H9 (cell line): ENCODE results near the gene HOXC6. TPM values are rescaled to one million over a fixed set of nuclear protein-coding genes. Genes with fewer than 3 reads are reported as not detected.

Experiments used
- DNase-seq: peaks from one replicate; pipeline ENCODE4 v3.0.0-alpha.2; 2017
- H2AFZ ChIP-seq: one replicate; pipeline ENCODE4 v1.6.1; 2013; ENCODE audit warnings: mild to moderate bottlenecking, low read length, control low read depth, moderate library complexity
- H2AK5ac ChIP-seq: 2 replicates; pipeline ENCODE4 v1.6.1; 2013; ENCODE audit warnings: low read length, control low read depth, mixed read lengths; ENCODE audit not compliant: insufficient read length
- H2BK120ac ChIP-seq: one replicate; pipeline ENCODE4 v1.6.1; 2013; ENCODE audit warnings: low read depth, mild to moderate bottlenecking, low read length, control low read depth, inconsistent platforms; ENCODE audit not compliant: poor library complexity, severe bottlenecking
- H2BK12ac ChIP-seq: 2 replicates; pipeline ENCODE4 v1.6.1; 2013; ENCODE audit warnings: low read length, control low read depth, mixed read lengths, low read depth; ENCODE audit not compliant: insufficient read length
- H2BK15ac ChIP-seq: 2 replicates; pipeline ENCODE4 v1.6.1; 2013; ENCODE audit warnings: low read depth, low read length, control low read depth
- H2BK20ac ChIP-seq: one replicate; pipeline ENCODE4 v1.6.1; 2013; ENCODE audit warnings: low read depth, mild to moderate bottlenecking, low read length, control low read depth, inconsistent platforms; ENCODE audit not compliant: poor library complexity, severe bottlenecking
- H2BK5ac ChIP-seq: 2 replicates; pipeline ENCODE4 v1.6.1; 2013; ENCODE audit warnings: low read length, control low read depth, mixed read lengths; ENCODE audit not compliant: insufficient read length
- H3K14ac ChIP-seq: 2 replicates; pipeline ENCODE4 v1.6.1; 2013; ENCODE audit warnings: low read length, control low read depth; ENCODE audit not compliant: insufficient read depth
- H3K18ac ChIP-seq: 2 replicates; pipeline ENCODE4 v1.6.1; 2013; ENCODE audit warnings: low read depth, mild to moderate bottlenecking, mixed read lengths, low read length, control low read depth; ENCODE audit not compliant: insufficient read length
- H3K23ac ChIP-seq: 2 replicates; pipeline ENCODE4 v1.6.1; 2013; ENCODE audit warnings: low read length, control low read depth, mixed read lengths, low read depth; ENCODE audit not compliant: insufficient read length
- H3K23me2 ChIP-seq: 2 replicates; pipeline ENCODE4 v1.6.1; 2013; ENCODE audit warnings: low read depth, mild to moderate bottlenecking, mixed read lengths, low read length, control low read depth; ENCODE audit not compliant: insufficient read length, poor library complexity, severe bottlenecking
- H3K27ac ChIP-seq: 2 replicates; pipeline ENCODE4 v1.5.1; 2013; ENCODE audit warnings: low read length, control low read depth, mixed read lengths, low read depth; ENCODE audit not compliant: insufficient read length
- H3K27me3 ChIP-seq: 2 replicates; pipeline ENCODE4 v1.6.1; 2013; ENCODE audit warnings: low read length, control low read depth, inconsistent platforms; ENCODE audit not compliant: insufficient read depth
- H3K4ac ChIP-seq: 2 replicates; pipeline ENCODE4 v1.6.1; 2013; ENCODE audit warnings: low read depth, mild to moderate bottlenecking, control low read depth, inconsistent platforms, low read length, moderate library complexity
- H3K4me1 ChIP-seq: 2 replicates; pipeline ENCODE4 v1.6.1; 2013; ENCODE audit warnings: low read length, control low read depth, inconsistent platforms; ENCODE audit not compliant: insufficient read depth
- H3K4me2 ChIP-seq: 2 replicates; pipeline ENCODE4 v1.6.1; 2013; ENCODE audit warnings: low read length, control low read depth, mixed read lengths; ENCODE audit not compliant: insufficient read length, insufficient read depth
- H3K56ac ChIP-seq: 2 replicates; pipeline ENCODE4 v1.6.1; 2013; ENCODE audit warnings: low read depth, mild to moderate bottlenecking, mixed read lengths, low read length, control low read depth; ENCODE audit not compliant: insufficient read length
- H3K79me1 ChIP-seq: 2 replicates; pipeline ENCODE4 v1.6.1; 2013; ENCODE audit warnings: low read depth, mild to moderate bottlenecking, moderate library complexity, low read length, control low read depth, inconsistent platforms; ENCODE audit not compliant: insufficient read depth, poor library complexity, severe bottlenecking
- H3K79me2 ChIP-seq: 2 replicates; pipeline ENCODE4 v1.6.1; 2013; ENCODE audit warnings: low read length, control low read depth, inconsistent platforms; ENCODE audit not compliant: insufficient read depth
- H3K9ac ChIP-seq: 2 replicates; pipeline ENCODE4 v1.6.1; 2013; ENCODE audit warnings: low read length, control low read depth, mixed read lengths; ENCODE audit not compliant: insufficient read length; ENCODE audit errors: extremely low read depth
- H3K9me3 ChIP-seq: one replicate; pipeline ENCODE4 v1.6.1; 2013; ENCODE audit warnings: low read depth, low read length, inconsistent platforms; ENCODE audit not compliant: control insufficient read depth
- H3T11ph ChIP-seq: one replicate; pipeline ENCODE4 v1.6.1; 2013; ENCODE audit warnings: mild to moderate bottlenecking, low read length, control low read depth, inconsistent platforms
- H4K20me1 ChIP-seq: one replicate; pipeline ENCODE4 v1.6.1; 2013; ENCODE audit not compliant: control insufficient read depth, insufficient read length, insufficient read depth
- H4K5ac ChIP-seq: 2 replicates; pipeline ENCODE4 v1.6.1; 2013; ENCODE audit warnings: low read depth, mild to moderate bottlenecking, mixed read lengths, low read length, control low read depth; ENCODE audit not compliant: insufficient read length
- H4K8ac ChIP-seq: replicated peaks from 2 replicates; pipeline ENCODE4 v1.6.1; 2013; ENCODE audit warnings: low read length, control low read depth, mixed read lengths, low read depth; ENCODE audit not compliant: insufficient read length
- H4K91ac ChIP-seq: 2 replicates; pipeline ENCODE4 v1.6.1; 2013; ENCODE audit warnings: low read depth, mild to moderate bottlenecking, moderate library complexity, mixed read lengths, low read length, control low read depth; ENCODE audit not compliant: insufficient read length
- H3K27ac Mint-ChIP-seq, 3 experiments: 2 replicates in 2 of 3; 3 replicates in 1 of 3; pipeline ENCODE4 v1.8.0; 2020 to 2021; ENCODE audit warnings: mixed read lengths in 3 of 3, mild to moderate bottlenecking in 1 of 3, moderate library complexity in 1 of 3
- H3K27me3 Mint-ChIP-seq: 2 replicates; pipeline ENCODE4 v1.8.0; 2021; ENCODE audit warnings: low read depth, mild to moderate bottlenecking, moderate library complexity, mixed read lengths
- H3K36me3 Mint-ChIP-seq, 3 experiments: 2 replicates in 2 of 3; 3 replicates in 1 of 3; pipeline ENCODE4 v1.8.0; 2020 to 2021; ENCODE audit warnings: low read depth in 3 of 3, mixed read lengths in 3 of 3; ENCODE audit not compliant: insufficient read depth in 1 of 3
- H3K4me1 Mint-ChIP-seq, 2 experiments: 2 replicates each; pipeline ENCODE4 v1.8.0; 2020; ENCODE audit warnings: mixed read lengths in 2 of 2
- H3K4me3 Mint-ChIP-seq, 2 experiments: 2 replicates in 1 of 2; 3 replicates in 1 of 2; pipeline ENCODE4 v1.8.0; 2020 to 2021; ENCODE audit warnings: mild to moderate bottlenecking in 2 of 2, mixed read lengths in 2 of 2, moderate library complexity in 1 of 2
- H3K9me3 Mint-ChIP-seq, 2 experiments: 2 replicates in 1 of 2; 3 replicates in 1 of 2; pipeline ENCODE4 v1.8.0; 2020; ENCODE audit warnings: mild to moderate bottlenecking in 2 of 2, mixed read lengths in 2 of 2, moderate library complexity in 1 of 2
- WGBS: extraction: QIAGEN DNeasy Blood & Tissue Kit; methylation state at CpG from one replicate; pipeline ENCODE4 v1.1.7; 2013; ENCODE audit warnings: missing lambda C conversion rate, low lambda C conversion rate, mixed read lengths; ENCODE audit not compliant: insufficient read length; ENCODE audit errors: extremely low coverage; 5-methylcytosine and 5-hydroxymethylcytosine counted together
- total RNA-seq: library from RNA; stranded (reverse); gene quantifications from 2 replicates; pipeline ENCODE4 v1.2.1, GENCODE V29; 2021
- TF ChIP-seq, protein P1 (sequence below): fragments of 200-600 bp; sonication (generic); conservative IDR thresholded peaks from 3 replicates; pipeline ENCODE4 v1.8.0; 2021; ENCODE audit warnings: antibody characterized with exemption, mild to moderate bottlenecking

The HOXC6 gene
- total RNA-seq, 1 experiment from 2014 or later = not detected

GRCh38 chr12:54005853-54006558 is 22.2 kb upstream of the HOXC6 start:
- no peaks in the 10 kb centered on the region for H3K79me1 ChIP-seq
- no peak overlapping the region for H3K27ac ChIP-seq
- H3K9me3 Mint-ChIP-seq = peaks cover 4 to 7% of the 10 kb centered on the region in 2 experiments; a peak in 3 of 5 replicates
- no peak overlapping the region for H2AFZ ChIP-seq
- H2BK15ac ChIP-seq = no peak overlapping the region
- peaks cover 100% of the 10 kb centered on the region for H3K27me3 Mint-ChIP-seq
- no peaks in the 10 kb centered on the region for H3K36me3 Mint-ChIP-seq
- H2BK12ac ChIP-seq = no peak overlapping the region
- no peak overlapping the region for H3K4me2 ChIP-seq
- no peaks in the 10 kb centered on the region for H3K9me3 ChIP-seq
- no peaks in the 10 kb centered on the region for H3K23me2 ChIP-seq
- no peaks in the 10 kb centered on the region for H3K4me1 ChIP-seq
- H3K9ac ChIP-seq = no peak overlapping the region
- no peak overlapping the region for H2AK5ac ChIP-seq
- no peak overlapping the region for H4K5ac ChIP-seq
- H3K4ac ChIP-seq = no peak overlapping the region
- no peak overlapping the region for H3K23ac ChIP-seq
- no peak overlapping the region for H3K18ac ChIP-seq
- no peak overlapping the region for H3K14ac ChIP-seq
- no peak overlapping the region for H2BK5ac ChIP-seq
- H2BK20ac ChIP-seq = no peak overlapping the region
- WGBS = no CpG with 5 or more reads among the region's 39 CpGs
- no peaks in the 10 kb centered on the region for H4K20me1 ChIP-seq
- H2BK120ac ChIP-seq = no peak overlapping the region
- H4K8ac ChIP-seq = no peak overlapping the region
- peak overlapping the region in 1 of 2 experiments; percentile 2; a peak in 1 of 5 replicates for H3K4me3 Mint-ChIP-seq
- no peaks in the 10 kb centered on the region for H3K79me2 ChIP-seq
- TF ChIP-seq, protein P1, sequence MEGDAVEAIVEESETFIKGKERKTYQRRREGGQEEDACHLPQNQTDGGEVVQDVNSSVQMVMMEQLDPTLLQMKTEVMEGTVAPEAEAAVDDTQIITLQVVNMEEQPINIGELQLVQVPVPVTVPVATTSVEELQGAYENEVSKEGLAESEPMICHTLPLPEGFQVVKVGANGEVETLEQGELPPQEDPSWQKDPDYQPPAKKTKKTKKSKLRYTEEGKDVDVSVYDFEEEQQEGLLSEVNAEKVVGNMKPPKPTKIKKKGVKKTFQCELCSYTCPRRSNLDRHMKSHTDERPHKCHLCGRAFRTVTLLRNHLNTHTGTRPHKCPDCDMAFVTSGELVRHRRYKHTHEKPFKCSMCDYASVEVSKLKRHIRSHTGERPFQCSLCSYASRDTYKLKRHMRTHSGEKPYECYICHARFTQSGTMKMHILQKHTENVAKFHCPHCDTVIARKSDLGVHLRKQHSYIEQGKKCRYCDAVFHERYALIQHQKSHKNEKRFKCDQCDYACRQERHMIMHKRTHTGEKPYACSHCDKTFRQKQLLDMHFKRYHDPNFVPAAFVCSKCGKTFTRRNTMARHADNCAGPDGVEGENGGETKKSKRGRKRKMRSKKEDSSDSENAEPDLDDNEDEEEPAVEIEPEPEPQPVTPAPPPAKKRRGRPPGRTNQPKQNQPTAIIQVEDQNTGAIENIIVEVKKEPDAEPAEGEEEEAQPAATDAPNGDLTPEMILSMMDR = peak; percentile 96
- H3K4me1 Mint-ChIP-seq = peaks cover 7 to 26% of the 10 kb centered on the region in 2 experiments
- peaks cover 96% of the 10 kb centered on the region for H3K27me3 ChIP-seq
- H3K27ac Mint-ChIP-seq = no peak overlapping the region; a peak in 1 of 7 replicates
- H4K91ac ChIP-seq = no peak overlapping the region
- H3T11ph ChIP-seq = no peak overlapping the region
- H3K56ac ChIP-seq = no peak overlapping the region
- DNase-seq = peak; percentile 92
